ENCODE measurements around the gene GRHL1. TPM values are rescaled to one million over a fixed set of nuclear protein-coding genes. Genes with fewer than 3 reads are reported as not detected.
A peak's percentile ranks its signal among the peaks of the same experiment; 100 is the strongest.

Gene GRHL1
- total and polyA plus RNA-seq, 2 of the 8 experiments (the other 6 are each of a cell fraction or from before 2014, with no cell fraction given) = 1.3 to 3.6 TPM

DNA sequence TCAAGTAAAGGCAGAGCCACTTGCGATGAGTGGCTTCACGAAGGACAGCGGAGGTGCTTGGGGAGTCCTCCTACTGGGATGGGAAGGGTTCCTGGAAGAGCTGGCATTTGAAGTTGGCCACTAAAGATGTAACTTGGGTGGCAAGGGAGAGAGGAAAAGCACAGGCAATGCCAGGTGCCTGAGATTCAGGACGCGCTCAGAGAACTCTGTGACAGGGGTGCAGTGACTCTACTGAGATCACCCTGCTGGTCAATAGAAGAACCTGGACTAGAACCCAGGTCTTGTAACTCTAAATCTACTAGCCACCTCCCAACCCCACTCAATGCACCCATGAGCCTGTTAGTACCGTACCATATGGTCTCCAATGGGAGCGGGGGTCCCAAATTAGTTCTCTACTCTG is 5.4 kb upstream of the GRHL1 start:
- ChIA-PET CTCF (ENCODE audit: partially characterized antibody) (no interaction called here), POLR2A (ENCODE audit: partially characterized antibody) (interaction anchor here (0.6 to 1.3 kb wide), 2 partner anchors 102 to 966 kb away, joined by 3 to 4 read pairs; partner anchors contain the start of gene TAF1B)
- Histone ChIP-seq H3K27me3 (replicated peaks in 1 of 4; ENCODE audit: control insufficient read depth in 3 of 4, extremely low read depth in 1 of 4, insufficient read depth in 3 of 4, low read length in 3 of 4) (peaks cover 8 to 20% (median 18%) of the 10 kb centered on the region in 4 experiments), H3K14ac (ENCODE audit: insufficient read length) (no peak overlapping the region), H3K4me2 (ENCODE audit: insufficient read depth in 1 of 2, low read depth in 2 of 2, low read length in 2 of 2) (no peak overlapping the region), H3K56ac (replicated peaks; ENCODE audit: insufficient read length, low read depth, low read length) (no peak overlapping the region), H4K91ac (replicated peaks; ENCODE audit: insufficient read length, low read length) (no peak overlapping the region), H2AK5ac (ENCODE audit: low read depth, low read length) (no peak overlapping the region), H2BK20ac (ENCODE audit: low read length) (no peak overlapping the region), H3K4me3 (ENCODE audit: extremely low read depth in 1 of 4, insufficient read depth in 2 of 4, low read depth in 3 of 4, low read length in 4 of 4) (no peak overlapping the region), H3K18ac (ENCODE audit: extremely low read depth, low read length) (no peak overlapping the region), H3K79me2 (ENCODE audit: control insufficient read depth in 1 of 2, insufficient read depth in 2 of 2, low read length in 2 of 2) (no peaks in the 10 kb centered on the region), H3K23me2 (ENCODE audit: low read depth, low read length) (peaks cover 7% of the 10 kb centered on the region; the same call in 1 of the 2 replicates), H4K8ac (ENCODE audit: extremely low read depth, insufficient read depth, low read length) (peak overlapping the region; percentile 4; the same call in 1 of the 2 replicates), H3K9me3 (ENCODE audit: insufficient read depth in 2 of 2, low read depth in 1 of 2, low read length in 1 of 2) (no peaks in the 10 kb centered on the region), H3K27ac (ENCODE audit: low read depth, low read length) (no peak overlapping the region), H4K5ac (ENCODE audit: insufficient read length, low read depth, low read length) (no peak overlapping the region), H2BK5ac (ENCODE audit: low read depth, low read length) (no peak overlapping the region), H3K79me1 (ENCODE audit: low read depth, low read length) (no peaks in the 10 kb centered on the region), H3K4ac (replicated peaks; ENCODE audit: insufficient read length, low read depth, low read length) (no peak overlapping the region), H2BK120ac (replicated peaks; ENCODE audit: low read depth, low read length) (no peak overlapping the region), H3K4me1 (replicated peaks in 1 of 4; ENCODE audit: control insufficient read depth in 3 of 4, insufficient read depth in 4 of 4, low read length in 3 of 4) (peaks cover 0 to 4% (median 0%) of the 10 kb centered on the region in 4 experiments; a peak in 1 of 7 replicates), H3K9ac (replicated peaks in 1 of 4; ENCODE audit: extremely low read depth in 1 of 4, low read depth in 3 of 4, low read length in 3 of 4) (no peak overlapping the region), H4K20me1 (replicated peaks in 1 of 2; ENCODE audit: control insufficient read depth in 1 of 2, insufficient read depth in 2 of 2, low read length in 2 of 2) (no peaks in the 10 kb centered on the region), H3K36me3 (ENCODE audit: control insufficient read depth in 2 of 4, insufficient read depth in 4 of 4, low read length in 3 of 4) (no peaks in the 10 kb centered on the region), H2BK12ac (ENCODE audit: low read depth, low read length) (no peak overlapping the region), H3K23ac (ENCODE audit: insufficient read length) (no peak overlapping the region), H2BK15ac (ENCODE audit: low read length) (no peak overlapping the region), H2AFZ (ENCODE audit: low read length) (no peak overlapping the region)
- no peak for FAIRE-seq
- TF ChIP-seq MAX (IDR thresholded peaks at IDR 0.05) = no peak
- no peak for TF ChIP-seq KDM5A (IDR thresholded peaks at IDR 0.05; ENCODE audit: low read length)
- no peak for TF ChIP-seq POLR2A (IDR thresholded peaks at IDR 0.05; ENCODE audit: control extremely low read depth in 1 of 2, low read depth in 2 of 2, low read length in 2 of 2)
- TF ChIP-seq EZH2 (IDR thresholded peaks at IDR 0.05; ENCODE audit: low read depth, low read length, severe bottlenecking) = no peak
- no peak for TF ChIP-seq BACH1 (IDR thresholded peaks at IDR 0.05; ENCODE audit: low read length)
- DNase-seq (ENCODE audit: low read depth in 1 of 2, low spot score in 2 of 2) = no peak
- 86% methylated on average over 7 of the region's 7 CpGs; no CpG with 5 or more reads in 1 of the 2 experiments for WGBS, 2 experiments (ENCODE audit: extremely low coverage in 1 of 2, insufficient coverage in 1 of 2, insufficient read length in 1 of 2, insufficient replicate concordance in 2 of 2, low coverage in 1 of 2, low lambda C conversion rate in 2 of 2, missing lambda C conversion rate in 1 of 2)

All from H1 (cell line).